Ascending aorta (tissue), 2 donors: ENCODE data around the gene ZBTB4. TPM values are rescaled to one million over a fixed set of nuclear protein-coding genes. Genes with fewer than 3 reads are reported as not detected.

Experiments used
- DNase-seq, 2 donors: peaks; one replicate each; pipeline ENCODE4 v3.0.0-alpha.2; 2019; ENCODE audit warnings: low spot score in 2 of 2
- H3K27ac ChIP-seq, 2 donors: fragments of 200-600 bp; sonication (generic); one replicate each; pipeline ENCODE4 v1.5.1; 2016 to 2017; ENCODE audit warnings: mild to moderate bottlenecking in 1 of 2
- H3K27me3 ChIP-seq: fragments of 200-600 bp; sonication (generic); one replicate; pipeline ENCODE4 v1.5.1; 2017
- H3K36me3 ChIP-seq, 2 donors: fragments of 200-600 bp; sonication (generic); one replicate each; pipeline ENCODE4 v1.5.1; 2016
- H3K4me1 ChIP-seq, 2 donors: fragments of 200-600 bp; sonication (generic); one replicate each; pipeline ENCODE4 v1.5.1; 2016 to 2017; ENCODE audit warnings: mild to moderate bottlenecking in 1 of 2
- H3K4me3 ChIP-seq, 2 donors: fragments of 200-600 bp; sonication (generic); one replicate each; pipeline ENCODE4 v1.5.1; 2016 to 2017; ENCODE audit warnings: mild to moderate bottlenecking in 1 of 2
- H3K9me3 ChIP-seq, 2 donors: fragments of 200-600 bp; sonication (generic); one replicate each; pipeline ENCODE4 v1.5.1; 2016
- intact Hi-C: fragments of 100-400 bp; cut with DNase I; formaldehyde crosslinking; loops from one replicate; pipeline ENCODE4 v1.15.1; 2023
- total RNA-seq: library from RNA; depleted of rRNA; stranded (reverse); fragments of >200 nt; gene quantifications from one replicate; pipeline ENCODE4 v1.1.0, GENCODE V29; 2016
- TF ChIP-seq, protein P1 (sequence below), 3 experiments: fragments of 200-600 bp in 2 of 3; fragments of 450-650 bp in 1 of 3; sonication (generic) in 2 of 3; IDR thresholded peaks; one replicate each; pipeline ENCODE4 v1.5.1; 2016 to 2019; ENCODE audit warnings: antibody characterized with exemption in 3 of 3, mild to moderate bottlenecking in 1 of 3, moderate library complexity in 1 of 3

ZBTB4 gene
- total RNA-seq, 1 donor from 2014 or later = 67.9 TPM

GRCh38 chr17:7480089-7480384 is 606 bp upstream of the ZBTB4 start:
- TF ChIP-seq, protein P1, sequence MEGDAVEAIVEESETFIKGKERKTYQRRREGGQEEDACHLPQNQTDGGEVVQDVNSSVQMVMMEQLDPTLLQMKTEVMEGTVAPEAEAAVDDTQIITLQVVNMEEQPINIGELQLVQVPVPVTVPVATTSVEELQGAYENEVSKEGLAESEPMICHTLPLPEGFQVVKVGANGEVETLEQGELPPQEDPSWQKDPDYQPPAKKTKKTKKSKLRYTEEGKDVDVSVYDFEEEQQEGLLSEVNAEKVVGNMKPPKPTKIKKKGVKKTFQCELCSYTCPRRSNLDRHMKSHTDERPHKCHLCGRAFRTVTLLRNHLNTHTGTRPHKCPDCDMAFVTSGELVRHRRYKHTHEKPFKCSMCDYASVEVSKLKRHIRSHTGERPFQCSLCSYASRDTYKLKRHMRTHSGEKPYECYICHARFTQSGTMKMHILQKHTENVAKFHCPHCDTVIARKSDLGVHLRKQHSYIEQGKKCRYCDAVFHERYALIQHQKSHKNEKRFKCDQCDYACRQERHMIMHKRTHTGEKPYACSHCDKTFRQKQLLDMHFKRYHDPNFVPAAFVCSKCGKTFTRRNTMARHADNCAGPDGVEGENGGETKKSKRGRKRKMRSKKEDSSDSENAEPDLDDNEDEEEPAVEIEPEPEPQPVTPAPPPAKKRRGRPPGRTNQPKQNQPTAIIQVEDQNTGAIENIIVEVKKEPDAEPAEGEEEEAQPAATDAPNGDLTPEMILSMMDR (IDR thresholded peaks at IDR 0.05) = no peak
- peak overlapping the region; percentile 100 for H3K4me3 ChIP-seq
- peaks cover 0 to 3% of the 10 kb centered on the region in 2 donors for H3K36me3 ChIP-seq
- no peaks in the 10 kb centered on the region for H3K27me3 ChIP-seq
- peaks cover 14 to 42% of the 10 kb centered on the region in 2 donors for H3K4me1 ChIP-seq
- DNase-seq = no peak
- intact Hi-C loops = loop anchor here (5.0 to 10.0 kb wide), 3 partner anchors 205 to 677 kb away; partner anchors contain the start of genes CYB5D1, NAA38, TMEM88 and TP53
- H3K9me3 ChIP-seq = no peaks in the 10 kb centered on the region
- peak overlapping the region; percentile 100 for H3K27ac ChIP-seq

DNA sequence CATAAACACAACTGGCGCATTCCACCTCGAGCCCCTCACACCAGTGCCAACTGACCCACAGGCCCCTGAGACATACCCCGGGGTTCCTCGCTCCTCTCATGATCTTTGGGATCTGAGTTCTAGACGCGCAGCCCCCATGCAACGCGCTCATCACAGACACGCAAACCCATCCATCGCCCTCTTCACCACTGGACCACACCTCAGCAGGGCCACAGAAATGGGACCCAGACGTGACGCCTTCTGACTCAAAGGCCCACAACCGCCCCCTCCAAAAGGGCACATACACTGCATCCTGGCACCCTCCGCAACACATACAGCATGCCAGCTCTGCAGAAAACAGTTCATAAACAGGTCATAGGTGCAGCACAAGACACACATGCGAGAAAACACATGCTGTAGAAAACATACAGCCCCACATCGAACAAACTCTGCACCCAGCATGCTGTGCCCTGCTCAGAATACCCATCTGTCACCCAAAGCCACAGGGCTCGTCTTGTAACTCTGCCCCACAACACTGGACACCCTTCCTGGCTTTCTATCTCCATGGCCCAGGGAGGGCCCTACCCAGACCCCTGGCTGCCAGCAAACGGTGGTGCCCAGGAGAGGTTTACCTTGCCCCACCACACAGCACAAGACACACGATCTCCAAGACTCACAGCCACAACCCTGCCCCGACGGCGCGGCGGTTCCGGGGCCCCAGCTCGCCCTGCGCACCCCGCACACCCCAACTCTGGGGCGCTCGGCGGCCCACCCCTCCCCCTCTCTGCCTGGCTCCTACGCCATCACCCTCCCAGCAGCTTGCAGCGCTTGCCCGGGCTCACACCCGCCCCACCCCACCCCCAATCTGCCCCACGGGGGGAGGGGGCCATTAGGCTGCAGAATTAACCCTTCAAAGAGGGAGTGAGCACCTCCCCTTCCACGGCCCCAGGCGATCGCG is 887 bp downstream of the ZBTB4 start:
- peak overlapping the region; percentile 100 for H3K4me3 ChIP-seq
- TF ChIP-seq, protein P1 (IDR thresholded peaks at IDR 0.05) = no peak
- H3K9me3 ChIP-seq = no peaks in the 10 kb centered on the region
- H3K27ac ChIP-seq = peak overlapping the region; percentile 100
- peaks cover 0 to 3% of the 10 kb centered on the region in 2 donors for H3K36me3 ChIP-seq
- DNase-seq = peak in 1 of 2 donors; percentile 81
- no peaks in the 10 kb centered on the region for H3K27me3 ChIP-seq
- intact Hi-C loops = no loop called here
- H3K4me1 ChIP-seq = peaks cover 14 to 44% of the 10 kb centered on the region in 2 donors

- DNase-seq = no peak
- intact Hi-C loops = loop anchor here (2.0 kb wide), 1 partner anchor 21 kb away; no protein-coding TSS in a partner anchor
- Histone ChIP-seq H3K27ac (peak overlapping the region; percentile 100), H3K9me3 (no peaks in the 10 kb centered on the region), H3K4me1 (peaks cover 14 to 42% of the 10 kb centered on the region in 2 donors), H3K4me3 (peak overlapping the region; percentile 100), H3K27me3 (no peaks in the 10 kb centered on the region), H3K36me3 (peaks cover 0 to 3% of the 10 kb centered on the region in 2 donors)
- TF ChIP-seq, protein P1 (IDR thresholded peaks at IDR 0.05) = no peak
Observed at GRCh38 chr17:7477392-7478275, 1.8 kb downstream of the ZBTB4 start.

GRCh38 chr17:7476951-7477350 is 2.5 kb downstream of the ZBTB4 start:
- no peak for DNase-seq
- Histone ChIP-seq H3K9me3 (no peaks in the 10 kb centered on the region), H3K4me1 (peaks cover 14 to 40% of the 10 kb centered on the region in 2 donors), H3K4me3 (peak overlapping the region; percentile 100), H3K27ac (peak overlapping the region; percentile 100), H3K36me3 (peaks cover 0 to 3% of the 10 kb centered on the region in 2 donors), H3K27me3 (no peaks in the 10 kb centered on the region)
- intact Hi-C loops = loop anchor here (2.0 kb wide), 1 partner anchor 20 kb away; no protein-coding TSS in a partner anchor
- TF ChIP-seq, protein P1 (IDR thresholded peaks at IDR 0.05) = no peak

- intact Hi-C loops = loop anchor here (2.0 kb wide), 1 partner anchor 20 kb away; no protein-coding TSS in a partner anchor
Observed at GRCh38 chr17:7476494-7476893, 2.9 kb downstream of the ZBTB4 start.

More at GRCh38 chr17:7476494-7476893, 2.9 kb downstream of the ZBTB4 start:
- no peak for DNase-seq
- no peaks in the 10 kb centered on the region for H3K9me3 ChIP-seq
- H3K4me1 ChIP-seq = peaks cover 14 to 37% of the 10 kb centered on the region in 2 donors
- TF ChIP-seq, protein P1 (IDR thresholded peaks at IDR 0.05) = no peak
- no peaks in the 10 kb centered on the region for H3K27me3 ChIP-seq
- peaks cover 0 to 3% of the 10 kb centered on the region in 2 donors for H3K36me3 ChIP-seq
- H3K27ac ChIP-seq = peak overlapping the region; percentile 100
- H3K4me3 ChIP-seq = no peak overlapping the region
